Fibroblast of upper back skin (primary cell): ENCODE results near the gene AGBL4.

Source experiments
- DNase-seq: peaks from one replicate; pipeline ENCODE4 v3.0.0-alpha.2; 2013

The AGBL4 gene

DNA sequence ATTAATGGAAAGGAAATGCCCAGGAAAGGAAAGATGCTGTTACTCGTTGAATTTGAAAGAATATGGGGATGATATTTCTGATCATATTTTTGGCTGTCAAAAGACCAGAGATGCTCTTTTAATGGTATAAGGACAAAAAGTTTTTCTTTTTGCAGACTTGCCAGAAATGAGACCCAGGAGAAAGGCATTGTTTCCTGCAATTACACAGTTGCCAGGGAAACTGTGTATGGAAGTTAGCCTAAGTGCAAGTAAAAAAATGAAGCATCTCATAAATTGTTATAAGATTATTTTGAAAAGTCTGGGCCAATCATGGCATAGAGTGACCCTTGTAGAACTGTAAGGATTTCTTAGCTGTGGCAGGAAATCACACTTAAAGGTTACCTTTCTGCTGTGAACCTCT, 1091.4 kb downstream of the AGBL4 start:
- no peak for DNase-seq

- peak; percentile 62 for DNase-seq
Observed at GRCh38 chr1:48931506-48932192, 1092.1 kb downstream of the AGBL4 start.

- no peak for DNase-seq
Observed at GRCh38 chr1:48930011-48930410, 1093.7 kb downstream of the AGBL4 start.

DNA sequence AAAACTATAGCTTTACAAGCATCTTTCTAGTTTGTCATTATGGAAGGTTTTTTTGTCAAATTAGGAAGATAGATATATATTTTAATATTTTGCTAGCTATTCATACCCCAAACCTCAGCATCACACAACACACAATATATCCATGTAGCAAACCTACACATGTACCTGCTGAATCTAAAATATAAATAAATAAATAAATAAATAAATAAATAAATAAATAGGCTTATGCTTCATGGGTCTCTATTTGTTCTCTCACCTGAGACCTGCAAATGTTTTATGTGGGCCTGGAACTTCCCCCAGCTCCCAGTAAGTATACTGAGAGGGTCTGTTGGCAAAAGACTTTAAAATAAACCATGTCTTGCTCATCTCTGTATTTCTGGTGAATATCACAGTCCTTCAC, 1099.7 kb downstream of the AGBL4 start:
- DNase-seq, result no peak

- no peak for DNase-seq
Observed at GRCh38 chr1:48923116-48923515, 1100.6 kb downstream of the AGBL4 start.

DNA sequence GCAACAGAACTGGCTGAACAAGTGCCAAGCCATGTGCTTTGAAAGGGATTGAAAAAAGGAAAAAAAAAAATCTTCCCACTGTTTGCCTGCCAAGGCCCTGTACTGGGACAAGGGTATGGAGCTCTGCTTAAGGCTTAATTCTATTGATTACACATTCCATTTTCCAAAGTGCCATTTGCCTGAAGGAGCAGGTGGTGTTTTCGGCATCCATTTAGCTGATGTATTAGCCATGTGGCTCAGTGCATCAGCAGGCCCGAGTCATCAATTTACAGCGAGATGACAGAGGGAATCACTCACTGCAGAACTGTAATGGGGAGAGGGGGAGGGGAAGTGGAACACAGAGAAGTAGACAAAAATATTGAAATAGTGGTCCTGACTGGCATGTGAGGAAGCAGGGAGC, 1102.9 kb downstream of the AGBL4 start:
- peak; percentile 36 for DNase-seq

GRCh38 chr1:48917901-48918603, 1105.7 kb downstream of the AGBL4 start:
- no peak for DNase-seq

GRCh38 chr1:48917070-48917454, 1106.7 kb downstream of the AGBL4 start:
- no peak for DNase-seq

DNA sequence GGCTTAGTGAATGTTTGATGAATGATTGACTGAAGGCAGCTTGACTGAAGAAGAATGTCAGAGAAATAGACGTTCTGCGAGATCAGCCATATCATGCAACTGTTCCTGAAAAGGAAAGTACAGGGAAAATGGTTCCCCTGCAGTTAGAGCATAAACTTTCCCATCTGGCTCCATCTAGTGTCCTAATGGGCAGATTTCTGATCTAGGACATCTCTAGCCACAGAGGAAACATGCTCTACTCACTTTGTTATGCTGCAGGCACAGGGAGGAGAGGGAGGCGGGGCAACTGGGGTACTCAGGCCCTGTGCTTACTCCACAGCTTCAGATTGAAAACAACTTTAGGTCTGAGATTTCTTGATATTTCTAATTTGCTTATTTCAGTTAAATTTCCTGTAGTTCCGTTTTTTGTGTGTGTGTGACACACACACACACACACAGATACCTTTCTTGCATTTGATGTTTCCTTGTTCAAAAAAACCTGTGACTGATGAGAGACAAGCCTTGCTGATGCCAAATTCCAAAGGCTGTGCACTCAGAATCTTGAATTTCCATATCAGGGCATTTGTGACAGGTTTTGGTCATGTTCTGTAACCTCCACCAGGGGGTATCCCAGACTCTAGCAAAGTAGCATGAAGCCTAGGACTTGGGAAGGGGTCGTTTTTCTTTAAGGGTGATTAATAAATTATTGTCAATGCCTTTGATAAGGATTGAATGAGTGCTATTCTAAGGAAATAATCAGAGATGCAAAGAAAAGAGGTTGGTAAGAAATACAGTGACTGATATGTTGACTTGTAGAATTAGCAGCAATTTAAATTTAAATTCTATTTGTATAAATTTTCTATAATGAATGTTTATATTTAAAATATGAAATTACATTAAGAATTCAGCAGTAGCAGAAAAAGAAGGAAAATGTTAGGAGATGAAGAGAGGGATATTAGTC, 1107.4 kb downstream of the AGBL4 start:
- peak; percentile 85 for DNase-seq

- peak; percentile 44 for DNase-seq
Observed at GRCh38 chr1:48908606-48909005, 1115.1 kb downstream of the AGBL4 start.

DNA sequence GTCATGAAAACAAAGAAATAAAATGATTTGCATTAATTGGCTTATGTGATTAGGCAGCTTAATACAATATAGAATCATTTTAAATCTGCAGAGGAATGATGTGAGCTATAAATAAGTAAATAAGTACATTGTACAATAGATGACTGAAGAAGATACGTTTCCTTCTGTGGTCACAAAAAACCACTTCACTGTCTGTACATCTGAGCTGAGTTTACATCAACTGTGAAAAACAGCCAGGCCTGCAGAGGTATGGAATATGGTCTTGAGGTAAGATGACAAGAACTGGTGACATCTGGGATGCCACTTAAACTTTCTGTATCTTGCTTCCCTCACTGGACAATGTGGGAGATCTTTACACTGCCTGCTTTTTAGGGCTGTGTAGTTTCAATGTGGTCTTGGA, 1117.0 kb downstream of the AGBL4 start:
- DNase-seq, result no peak

- DNase-seq, result no peak
Observed at GRCh38 chr1:48906164-48906563, 1117.6 kb downstream of the AGBL4 start.

DNA sequence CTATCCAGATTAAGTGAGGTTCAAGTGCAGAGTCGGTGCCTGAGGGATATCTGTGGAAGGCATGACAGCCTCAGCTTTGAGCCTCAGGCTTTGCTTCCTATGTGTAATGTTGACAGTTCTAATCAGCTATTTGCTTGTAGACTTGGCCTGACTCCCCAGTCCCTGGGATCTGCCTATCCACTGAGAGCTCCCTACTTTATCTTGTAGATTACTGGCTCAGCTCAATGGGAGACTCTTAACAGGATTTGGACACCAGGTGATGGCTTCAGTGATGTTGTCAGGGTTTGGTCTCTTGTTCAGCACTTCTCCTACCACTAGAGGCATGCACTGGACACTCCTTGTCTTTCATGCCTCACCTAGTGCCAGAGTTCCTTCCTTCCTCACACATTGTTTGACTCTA, 1120.5 kb downstream of the AGBL4 start:
- no peak for DNase-seq

GRCh38 chr1:48898894-48899293, 1124.9 kb downstream of the AGBL4 start:
- no peak for DNase-seq

DNA sequence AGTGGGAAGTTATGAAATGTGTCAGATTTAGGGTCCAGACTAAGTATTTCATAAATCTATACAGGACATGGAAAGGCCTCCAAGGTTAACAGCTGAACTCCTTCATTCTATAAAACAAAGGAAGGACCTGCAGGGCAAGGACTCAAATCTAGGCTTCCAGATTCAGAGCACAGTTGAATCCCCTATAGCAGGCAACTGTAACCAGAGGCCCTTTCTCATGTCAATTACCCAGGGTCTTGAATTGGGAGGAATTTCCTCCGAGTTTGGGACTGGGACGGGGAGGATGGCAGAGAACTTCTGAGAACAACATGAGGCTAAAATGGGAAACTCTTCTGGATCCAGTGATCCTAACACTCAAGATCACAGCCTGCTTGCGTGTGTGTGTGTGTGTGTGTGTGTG, 1134.1 kb downstream of the AGBL4 start:
- DNase-seq, result no peak

DNA sequence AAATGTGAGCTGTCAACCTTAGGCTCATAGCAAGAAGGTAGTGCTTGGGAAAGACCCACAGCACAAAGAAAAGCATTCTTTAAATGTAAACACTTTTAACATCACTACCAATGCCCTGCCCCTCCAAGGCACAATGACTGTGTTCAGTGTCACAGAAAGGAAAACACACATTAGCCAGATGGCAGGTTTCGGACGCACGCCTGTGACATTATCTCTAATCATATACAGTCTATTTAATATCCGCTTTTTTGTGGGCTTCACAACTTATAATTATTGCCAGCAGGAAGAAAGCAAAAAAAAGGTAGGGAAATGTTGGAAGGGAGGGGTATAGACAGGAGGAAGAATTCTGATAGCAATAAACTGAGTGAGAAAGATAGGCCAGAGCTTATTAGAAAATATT, 1134.7 kb downstream of the AGBL4 start:
- DNase-seq, result no peak

DNA sequence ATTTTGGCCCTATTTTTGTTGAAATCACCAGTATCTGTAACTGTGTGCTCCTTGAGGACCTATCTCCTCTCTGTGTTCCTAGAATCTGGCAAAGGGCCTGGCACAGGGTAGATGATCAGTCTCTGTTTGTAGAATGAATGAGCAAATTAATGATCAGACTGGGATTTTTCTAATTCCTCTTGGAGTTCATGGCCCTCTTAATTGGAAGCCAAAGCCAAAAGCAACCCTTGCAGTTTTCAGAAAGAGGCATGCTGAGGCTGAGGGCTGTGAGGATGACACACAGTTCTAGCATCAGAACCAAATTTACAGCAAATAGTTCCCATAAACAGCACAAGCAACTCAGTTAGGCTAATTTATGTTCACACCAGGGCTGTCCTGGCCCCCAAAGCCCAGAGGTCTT, 1136.0 kb downstream of the AGBL4 start:
- no peak for DNase-seq

- no peak for DNase-seq
Observed at GRCh38 chr1:48882020-48882419, 1141.7 kb downstream of the AGBL4 start.

DNA sequence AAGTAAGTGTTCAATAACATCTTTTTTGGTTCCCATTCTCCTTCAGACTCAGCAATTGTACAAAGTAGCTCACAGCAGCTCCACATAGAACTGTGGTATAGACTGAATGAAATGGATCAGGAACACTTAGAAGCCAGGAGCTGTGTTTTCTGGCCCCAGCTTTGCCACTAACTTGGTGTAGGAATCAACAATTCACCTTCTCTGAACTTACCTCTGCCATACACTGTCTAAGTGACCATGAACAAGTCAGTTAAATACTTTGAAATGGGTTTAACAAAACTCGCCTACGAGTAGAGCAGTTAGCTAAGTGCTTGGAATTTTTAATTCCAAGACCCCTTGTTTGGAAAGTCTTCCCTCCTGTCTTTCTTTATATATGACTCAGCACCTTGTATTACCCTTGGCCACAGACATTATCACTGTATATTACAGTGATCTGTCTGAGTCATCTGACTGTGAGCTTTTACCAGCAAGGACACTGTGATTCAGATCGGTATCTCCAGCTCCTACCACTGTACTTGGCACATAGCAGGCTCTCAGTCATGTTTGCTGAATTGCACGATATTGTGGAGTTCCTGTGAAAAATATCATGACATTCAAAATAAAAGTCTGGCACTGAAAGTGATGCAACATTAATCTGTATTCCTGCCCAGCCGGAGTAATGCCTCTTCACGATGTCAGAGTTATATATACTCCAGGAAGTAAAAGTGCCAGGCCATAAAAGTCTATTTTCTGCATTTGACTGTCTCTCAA, 1145.4 kb downstream of the AGBL4 start:
- DNase-seq, result peak; percentile 95

- DNase-seq, result peak; percentile 75
Observed at GRCh38 chr1:48876330-48876785, 1147.4 kb downstream of the AGBL4 start.

DNA sequence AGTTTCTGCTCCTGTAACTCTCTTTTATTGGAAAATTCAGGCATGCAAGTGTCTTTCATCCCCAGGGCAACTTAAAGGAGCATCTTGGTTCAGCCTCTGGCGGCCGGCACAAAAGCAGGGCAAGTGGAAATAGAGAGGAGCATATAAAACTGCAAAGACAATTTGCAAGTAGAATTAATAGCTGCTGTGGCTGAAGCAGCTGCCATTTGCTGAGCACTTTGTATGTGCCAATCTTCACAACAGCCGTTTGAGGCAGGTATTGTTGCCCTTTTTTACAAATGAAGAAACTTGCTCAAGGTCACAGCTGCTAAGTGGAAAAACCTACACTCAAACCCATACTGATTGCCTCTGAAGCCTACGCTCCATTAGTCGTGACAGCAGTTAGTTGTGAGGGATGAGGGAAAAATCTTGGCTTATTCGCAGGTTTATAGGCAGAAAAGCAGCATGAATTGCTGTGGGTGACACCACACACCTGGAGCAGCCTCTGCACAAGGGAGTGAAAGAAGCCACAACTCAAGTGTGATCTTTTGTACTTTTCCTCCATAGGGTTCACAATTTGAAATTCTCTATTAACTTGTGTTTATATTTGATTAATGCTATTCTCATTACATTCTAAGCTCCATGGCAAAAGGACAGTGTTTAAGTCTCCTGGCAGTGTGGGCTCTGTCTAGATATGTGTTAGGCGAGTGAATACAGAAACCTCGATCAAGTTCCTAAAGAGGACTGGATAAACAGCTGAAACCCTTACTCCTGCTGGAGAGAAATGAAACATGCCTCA, 1148.0 kb downstream of the AGBL4 start:
- DNase-seq, result no peak

DNA sequence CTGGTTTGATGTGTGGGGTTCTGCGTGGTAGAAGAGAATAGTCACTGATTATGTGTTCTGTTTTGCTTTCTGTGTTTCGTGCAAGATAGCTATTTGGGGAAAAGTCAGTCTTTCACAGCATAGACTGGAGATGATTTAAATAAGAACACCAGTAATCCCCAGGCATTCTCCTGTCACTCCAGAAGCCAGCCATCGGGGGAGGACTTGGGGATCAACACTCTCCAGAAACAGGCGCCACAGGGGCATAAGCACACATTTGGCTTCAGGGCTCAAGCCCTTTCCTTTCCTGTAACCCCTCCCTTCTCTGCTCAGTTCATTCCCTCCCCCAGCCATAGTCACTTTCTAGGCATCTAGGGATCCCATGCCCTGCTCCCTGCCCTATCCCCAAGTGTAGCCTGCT, 1149.8 kb downstream of the AGBL4 start:
- DNase-seq, result no peak
